ENCODE data around the gene BCO1.

DNA sequence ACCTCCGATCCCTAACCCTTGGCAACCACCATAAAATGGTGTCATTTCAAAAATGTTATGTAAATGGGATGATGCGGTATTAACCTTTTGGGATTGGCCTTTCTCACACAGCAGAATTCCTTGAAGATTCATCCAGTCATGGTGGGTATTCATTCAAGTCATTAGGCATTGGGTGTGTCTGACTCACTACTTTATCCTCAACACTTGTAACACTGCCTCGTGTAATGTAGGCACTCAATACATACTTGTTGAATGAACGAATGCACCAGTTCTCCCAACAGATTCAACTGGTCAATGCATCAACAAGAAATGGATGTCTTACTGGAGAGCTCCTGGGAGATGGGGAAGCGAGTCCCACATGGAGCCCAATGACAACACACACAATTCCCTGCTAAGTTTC is 54.4 kb downstream of the BCO1 start:
- TF ChIP-seq, protein P1, sequence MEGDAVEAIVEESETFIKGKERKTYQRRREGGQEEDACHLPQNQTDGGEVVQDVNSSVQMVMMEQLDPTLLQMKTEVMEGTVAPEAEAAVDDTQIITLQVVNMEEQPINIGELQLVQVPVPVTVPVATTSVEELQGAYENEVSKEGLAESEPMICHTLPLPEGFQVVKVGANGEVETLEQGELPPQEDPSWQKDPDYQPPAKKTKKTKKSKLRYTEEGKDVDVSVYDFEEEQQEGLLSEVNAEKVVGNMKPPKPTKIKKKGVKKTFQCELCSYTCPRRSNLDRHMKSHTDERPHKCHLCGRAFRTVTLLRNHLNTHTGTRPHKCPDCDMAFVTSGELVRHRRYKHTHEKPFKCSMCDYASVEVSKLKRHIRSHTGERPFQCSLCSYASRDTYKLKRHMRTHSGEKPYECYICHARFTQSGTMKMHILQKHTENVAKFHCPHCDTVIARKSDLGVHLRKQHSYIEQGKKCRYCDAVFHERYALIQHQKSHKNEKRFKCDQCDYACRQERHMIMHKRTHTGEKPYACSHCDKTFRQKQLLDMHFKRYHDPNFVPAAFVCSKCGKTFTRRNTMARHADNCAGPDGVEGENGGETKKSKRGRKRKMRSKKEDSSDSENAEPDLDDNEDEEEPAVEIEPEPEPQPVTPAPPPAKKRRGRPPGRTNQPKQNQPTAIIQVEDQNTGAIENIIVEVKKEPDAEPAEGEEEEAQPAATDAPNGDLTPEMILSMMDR (IDR thresholded peaks at IDR 0.05) = no peak
- no peak for TF ChIP-seq POLR2A (IDR thresholded peaks at IDR 0.05)

Data from testis (tissue), 2 donors.